PC-3 (cell line): ENCODE measurements around the gene PTGER2. TPM values are rescaled to one million over a fixed set of nuclear protein-coding genes. Genes with fewer than 3 reads are reported as not detected.
A peak's percentile ranks its signal among the peaks of the same experiment; 100 is the strongest.

ENCODE experiments used
- ATAC-seq: fragments of 200-7000 bp; cut with Tn5 transposase; 2 replicates; pipeline ENCODE4 v1.9.1; 2020; ENCODE audit warnings: mild to moderate bottlenecking, moderate library complexity
- BruUV-seq: library from RNA; stranded (reverse); fragments of 400-500 nt; replicated peaks from 2 replicates; lab custom pipeline; 2021; lab: Mats Ljungman, UMichigan
- CTCF ChIA-PET: fragments of 300-600 bp; sonication (Branson Sonifier 250); formaldehyde crosslinking; loops from one replicate; lab custom pipeline; 2022; ENCODE audit warnings: antibody characterized with exemption; lab: Charles Lee
- POLR2A ChIA-PET: fragments of 300-600 bp; sonication (Branson Sonifier 250); formaldehyde crosslinking; loops from one replicate; lab custom pipeline; 2022; ENCODE audit warnings: antibody characterized with exemption; ENCODE audit not compliant: unreplicated experiment; lab: Charles Lee
- DNase-seq: peaks from one replicate; pipeline ENCODE4 v3.0.0-alpha.2; 2015
- H2AFZ ChIP-seq: fragments of 300-600 bp; sonication (generic); 2 replicates; pipeline ENCODE4 v1.6.0; 2016; ENCODE audit warnings: antibody characterized with exemption, low read length
- H3F3A ChIP-seq: fragments of 300-600 bp; sonication (generic); one replicate; pipeline ENCODE4 v1.6.0; 2017; ENCODE audit warnings: antibody characterized with exemption, low read length, control low read depth, mild to moderate bottlenecking; ENCODE audit not compliant: unreplicated experiment
- H3K27ac ChIP-seq: fragments of 300-600 bp; sonication (generic); 2 replicates; pipeline ENCODE4 v1.5.1; 2016; ENCODE audit warnings: mild to moderate bottlenecking, low read length
- H3K27me3 ChIP-seq: fragments of 300-600 bp; sonication (generic); 2 replicates; pipeline ENCODE4 v1.6.1; 2016; ENCODE audit warnings: low read length, mixed read lengths
- H3K36me3 ChIP-seq: fragments of 300-600 bp; sonication (generic); 2 replicates; pipeline ENCODE4 v1.6.1; 2016; ENCODE audit warnings: low read depth, mixed run types, low read length, mixed read lengths
- H3K4me1 ChIP-seq: fragments of 300-600 bp; sonication (generic); 2 replicates; pipeline ENCODE4 v1.5.1; 2016; ENCODE audit warnings: low read length; ENCODE audit not compliant: insufficient read depth
- H3K4me2 ChIP-seq: fragments of 300-600 bp; sonication (generic); 2 replicates; pipeline ENCODE4 v1.6.0; 2016; ENCODE audit warnings: low read length
- H3K4me3 ChIP-seq: fragments of 300-600 bp; sonication (generic); 2 replicates; pipeline ENCODE4 v1.5.1; 2016; ENCODE audit warnings: mild to moderate bottlenecking, low read length, mixed read lengths
- H3K79me2 ChIP-seq: fragments of 300-600 bp; sonication (generic); 2 replicates; pipeline ENCODE4 v1.6.1; 2017; ENCODE audit warnings: low read length, mixed read lengths
- H3K9ac ChIP-seq: fragments of 300-600 bp; sonication (generic); 2 replicates; pipeline ENCODE4 v1.6.0; 2016; ENCODE audit warnings: mild to moderate bottlenecking, low read length
- H3K9me2 ChIP-seq: fragments of 300-600 bp; sonication (generic); replicated peaks from 2 replicates; pipeline ENCODE4 v1.6.1; 2016; ENCODE audit warnings: mixed run types, low read length, mixed read lengths
- H3K9me3 ChIP-seq: fragments of 300-600 bp; sonication (generic); 2 replicates; pipeline ENCODE4 v1.6.1; 2016; ENCODE audit warnings: low read length, mixed read lengths
- H4K20me1 ChIP-seq: fragments of 300-600 bp; sonication (generic); 2 replicates; pipeline ENCODE4 v1.6.1; 2016; ENCODE audit warnings: low read length, mixed read lengths
- CTCF ChIP-seq: fragments of 300-600 bp; sonication (generic); conservative IDR thresholded peaks from 2 replicates; pipeline ENCODE4 v1.5.1; 2017; ENCODE audit warnings: antibody characterized with exemption, low read depth, mild to moderate bottlenecking, low read length
- EZH2 ChIP-seq: fragments of 300-600 bp; sonication (generic); IDR thresholded peaks from one replicate; pipeline ENCODE4 v1.6.1; 2017; ENCODE audit warnings: antibody characterized with exemption, mild to moderate bottlenecking, low read length; ENCODE audit not compliant: unreplicated experiment
- EZH2phosphoT487 ChIP-seq: fragments of 300-600 bp; sonication (generic); IDR thresholded peaks from 2 replicates; pipeline ENCODE4 v1.6.1; 2018; ENCODE audit warnings: mild to moderate bottlenecking, antibody characterized with exemption, low read length, borderline replicate concordance
- intact Hi-C: fragments of 100-400 bp; cut with micrococcal nuclease; formaldehyde crosslinking; loops from 2 replicates; pipeline ENCODE4 v1.9.0; 2023
- total RNA-seq: library from RNA; depleted of rRNA; stranded (reverse); fragments of >200 nt; gene quantifications from 2 replicates; pipeline ENCODE4 v1.2.3, GENCODE V29; 2014

PTGER2 gene
- total RNA-seq, 1 experiment from 2014 or later = 4.7 TPM

GRCh38 chr14:52363041-52363704 is 49.1 kb downstream of the PTGER2 start:
- no peaks in the 10 kb centered on the region for H3K79me2 ChIP-seq
- no peaks in the 10 kb centered on the region for H3K36me3 ChIP-seq
- H3K4me2 ChIP-seq = no peak overlapping the region
- ChIA-PET CTCF (interaction anchor here (0.6 kb wide), 1 partner anchor 27 kb away, joined by 3 read pairs; no protein-coding TSS in a partner anchor), POLR2A (interaction anchor here (0.7 kb wide), 1 partner anchor 9 kb away, joined by 7 read pairs; no protein-coding TSS in a partner anchor)
- H3K9me2 ChIP-seq = no peaks in the 10 kb centered on the region
- intact Hi-C loops = no loop called here
- H3K27me3 ChIP-seq = no peaks in the 10 kb centered on the region
- DNase-seq = no peak
- no peak overlapping the region for H3K4me3 ChIP-seq
- H3K9me3 ChIP-seq = no peaks in the 10 kb centered on the region
- H3F3A ChIP-seq = no peaks in the 10 kb centered on the region
- no peak overlapping the region for H3K27ac ChIP-seq
- H3K9ac ChIP-seq = no peak overlapping the region
- H3K4me1 ChIP-seq = no peaks in the 10 kb centered on the region
- no peak for ATAC-seq
- no peak for TF ChIP-seq EZH2phosphoT487
- TF ChIP-seq CTCF = no peak
- TF ChIP-seq EZH2 = no peak
- no peak overlapping the region for H2AFZ ChIP-seq
- BruUV-seq = no TSS peak
- H4K20me1 ChIP-seq = no peaks in the 10 kb centered on the region

- Histone ChIP-seq H3K9me3 (no peaks in the 10 kb centered on the region), H3K27ac (no peak overlapping the region), H3K9ac (no peak overlapping the region), H3F3A (no peaks in the 10 kb centered on the region), H3K9me2 (no peaks in the 10 kb centered on the region), H3K79me2 (no peaks in the 10 kb centered on the region), H3K4me3 (no peak overlapping the region), H3K36me3 (no peaks in the 10 kb centered on the region), H3K4me2 (no peak overlapping the region), H4K20me1 (no peaks in the 10 kb centered on the region), H3K27me3 (no peaks in the 10 kb centered on the region), H2AFZ (no peak overlapping the region), H3K4me1 (peaks cover 2% of the 10 kb centered on the region; the same call in 1 of the 2 replicates)
- no peak for DNase-seq
- TF ChIP-seq EZH2phosphoT487 (no peak), CTCF (no peak), EZH2 (no peak)
- ATAC-seq = peak; percentile 76
- no TSS peak for BruUV-seq
- ChIA-PET POLR2A (no interaction called here), CTCF (no interaction called here)
- intact Hi-C loops = no loop called here
Observed at GRCh38 chr14:52363961-52364360, 49.8 kb downstream of the PTGER2 start.

- Histone ChIP-seq H2AFZ (no peak overlapping the region), H4K20me1 (no peaks in the 10 kb centered on the region), H3K9me2 (no peaks in the 10 kb centered on the region), H3K4me2 (no peak overlapping the region), H3K4me1 (peaks cover 13% of the 10 kb centered on the region), H3K27ac (no peak overlapping the region), H3F3A (no peaks in the 10 kb centered on the region), H3K9me3 (no peaks in the 10 kb centered on the region), H3K36me3 (no peaks in the 10 kb centered on the region), H3K9ac (no peak overlapping the region), H3K4me3 (no peak overlapping the region), H3K79me2 (no peaks in the 10 kb centered on the region), H3K27me3 (no peaks in the 10 kb centered on the region)
- TF ChIP-seq CTCF (no peak), EZH2phosphoT487 (no peak), EZH2 (no peak)
- intact Hi-C loops = no loop called here
- ATAC-seq (no peak), DNase-seq (no peak)
- CTCF ChIA-PET = no interaction called here
- no TSS peak for BruUV-seq
- POLR2A ChIA-PET = no interaction called here
Observed at GRCh38 chr14:52365071-52365470, 51.0 kb downstream of the PTGER2 start.
